Stimulated activated naive B cell treated with anti-CD40 and anti-IgM and Interleukin-4, amounts not matched to agents 10 μg/mL and 1 μg/mL and 100 μg/mL, for 72 hours (primary cell): ENCODE measurements around the gene GALNT18.
A peak's percentile ranks its signal among the peaks of the same experiment; 100 is the strongest.

ENCODE experiments used
- ATAC-seq, 2 donors: fragments of 150-1000 bp; cut with Tn5 transposase; replicated peaks; 2 replicates each; pipeline ENCODE4 v1.10.0; 2021; ENCODE audit warnings: moderate library complexity in 1 of 2
- DNase-seq: peaks from one replicate; pipeline ENCODE4 v3.0.0; 2021
- H3K27ac Mint-ChIP-seq: one replicate; pipeline ENCODE4 v1.8.0; 2022; ENCODE audit warnings: mild to moderate bottlenecking, mixed read lengths
- H3K27me3 Mint-ChIP-seq, 2 donors: one replicate each; pipeline ENCODE4 v1.8.0; 2022; ENCODE audit warnings: mixed read lengths in 2 of 2
- H3K36me3 Mint-ChIP-seq, 2 donors: one replicate each; pipeline ENCODE4 v1.8.0; 2022; ENCODE audit warnings: mixed read lengths in 2 of 2, mild to moderate bottlenecking in 1 of 2
- H3K4me1 Mint-ChIP-seq, 2 donors: one replicate each; pipeline ENCODE4 v1.8.0; 2022; ENCODE audit warnings: mixed read lengths in 2 of 2, mild to moderate bottlenecking in 1 of 2
- H3K4me3 Mint-ChIP-seq, 2 donors: one replicate each; pipeline ENCODE4 v1.8.0; 2022; ENCODE audit warnings: mild to moderate bottlenecking in 2 of 2, mixed read lengths in 2 of 2, moderate library complexity in 1 of 2
- H3K9me3 Mint-ChIP-seq, 2 donors: one replicate each; pipeline ENCODE4 v1.8.0; 2022; ENCODE audit warnings: mixed read lengths in 2 of 2, mild to moderate bottlenecking in 1 of 2

Gene GALNT18

GRCh38 chr11:11574373-11575287, 47.2 kb downstream of the GALNT18 start:
- DNase-seq (no peak), ATAC-seq (no peak)
- Mint-ChIP-seq H3K9me3 (peaks cover 0 to 1% of the 10 kb centered on the region in 2 donors), H3K27me3 (peaks cover 15 to 26% of the 10 kb centered on the region in 2 donors), H3K36me3 (no peaks in the 10 kb centered on the region), H3K4me1 (no peaks in the 10 kb centered on the region), H3K4me3 (no peak overlapping the region), H3K27ac (no peak overlapping the region)

- Mint-ChIP-seq H3K36me3 (no peaks in the 10 kb centered on the region), H3K4me1 (no peaks in the 10 kb centered on the region), H3K27ac (no peak overlapping the region), H3K4me3 (no peak overlapping the region), H3K9me3 (peaks cover 0 to 2% of the 10 kb centered on the region in 2 donors), H3K27me3 (peaks cover 17 to 29% of the 10 kb centered on the region in 2 donors)
- DNase-seq: no peak
- no peak for ATAC-seq
Observed at GRCh38 chr11:11572386-11572785, 49.4 kb downstream of the GALNT18 start.

- ATAC-seq (no peak), DNase-seq (no peak)
- Mint-ChIP-seq H3K27ac (no peak overlapping the region), H3K4me3 (no peak overlapping the region), H3K4me1 (no peaks in the 10 kb centered on the region), H3K9me3 (peaks cover 0 to 2% of the 10 kb centered on the region in 2 donors), H3K36me3 (no peaks in the 10 kb centered on the region), H3K27me3 (peaks cover 17 to 29% of the 10 kb centered on the region in 2 donors)
Observed at GRCh38 chr11:11571893-11572292, 49.9 kb downstream of the GALNT18 start.

- ATAC-seq (no peak), DNase-seq (no peak)
- H3K4me3 Mint-ChIP-seq: no peak overlapping the region
- peaks cover 0 to 2% of the 10 kb centered on the region in 2 donors for H3K9me3 Mint-ChIP-seq
- H3K4me1 Mint-ChIP-seq: no peaks in the 10 kb centered on the region
- no peak overlapping the region for H3K27ac Mint-ChIP-seq
- H3K36me3 Mint-ChIP-seq: no peaks in the 10 kb centered on the region
- peaks cover 17 to 29% of the 10 kb centered on the region in 2 donors for H3K27me3 Mint-ChIP-seq
Observed at GRCh38 chr11:11570823-11571222, 51.0 kb downstream of the GALNT18 start.

GRCh38 chr11:11569936-11570491, 51.8 kb downstream of the GALNT18 start:
- DNase-seq (no peak), ATAC-seq (no peak)
- no peaks in the 10 kb centered on the region for H3K36me3 Mint-ChIP-seq
- H3K27ac Mint-ChIP-seq: no peak overlapping the region
- H3K4me1 Mint-ChIP-seq: no peaks in the 10 kb centered on the region
- H3K9me3 Mint-ChIP-seq: peaks cover 0 to 2% of the 10 kb centered on the region in 2 donors
- peaks cover 13 to 29% of the 10 kb centered on the region in 2 donors for H3K27me3 Mint-ChIP-seq
- no peak overlapping the region for H3K4me3 Mint-ChIP-seq

GRCh38 chr11:11568651-11569229, 53.1 kb downstream of the GALNT18 start:
- H3K27ac Mint-ChIP-seq: no peak overlapping the region
- H3K36me3 Mint-ChIP-seq: no peaks in the 10 kb centered on the region
- H3K9me3 Mint-ChIP-seq: peaks cover 0 to 2% of the 10 kb centered on the region in 2 donors
- no peaks in the 10 kb centered on the region for H3K4me1 Mint-ChIP-seq
- DNase-seq (no peak), ATAC-seq (no peak)
- H3K4me3 Mint-ChIP-seq: no peak overlapping the region
- peaks cover 13 to 25% of the 10 kb centered on the region in 2 donors for H3K27me3 Mint-ChIP-seq

- no peak overlapping the region for H3K4me3 Mint-ChIP-seq
- DNase-seq: no peak
- H3K9me3 Mint-ChIP-seq: peaks cover 0 to 2% of the 10 kb centered on the region in 2 donors
- no peak overlapping the region for H3K27ac Mint-ChIP-seq
- no peaks in the 10 kb centered on the region for H3K36me3 Mint-ChIP-seq
- ATAC-seq: no peak
- peaks cover 14 to 18% of the 10 kb centered on the region in 2 donors for H3K27me3 Mint-ChIP-seq
- no peaks in the 10 kb centered on the region for H3K4me1 Mint-ChIP-seq
Observed at GRCh38 chr11:11567936-11568650, 53.7 kb downstream of the GALNT18 start.

- Mint-ChIP-seq H3K27ac (no peak overlapping the region), H3K36me3 (no peaks in the 10 kb centered on the region)
Observed at GRCh38 chr11:11565636-11566035, 56.2 kb downstream of the GALNT18 start.

GRCh38 chr11:11563200-11563975, 58.4 kb downstream of the GALNT18 start:
- Mint-ChIP-seq H3K4me3 (no peak overlapping the region), H3K4me1 (no peaks in the 10 kb centered on the region), H3K9me3 (peaks cover 7 to 10% of the 10 kb centered on the region in 2 donors), H3K27me3 (peaks cover 5 to 21% of the 10 kb centered on the region in 2 donors), H3K27ac (no peak overlapping the region), H3K36me3 (no peaks in the 10 kb centered on the region)
- no peak for ATAC-seq
- DNase-seq: no peak

More at GRCh38 chr11:11565636-11566035, 56.2 kb downstream of the GALNT18 start:
- DNase-seq (no peak), ATAC-seq (no peak)
- Mint-ChIP-seq H3K4me3 (no peak overlapping the region), H3K9me3 (peaks cover 0 to 2% of the 10 kb centered on the region in 2 donors), H3K4me1 (no peaks in the 10 kb centered on the region), H3K27me3 (peaks cover 18 to 20% of the 10 kb centered on the region in 2 donors)

- Mint-ChIP-seq H3K4me3 (no peak overlapping the region), H3K36me3 (no peaks in the 10 kb centered on the region), H3K27me3 (peaks cover 5 to 21% of the 10 kb centered on the region in 2 donors), H3K9me3 (peaks cover 7 to 10% of the 10 kb centered on the region in 2 donors), H3K4me1 (no peaks in the 10 kb centered on the region), H3K27ac (no peak overlapping the region)
- ATAC-seq (no peak), DNase-seq (no peak)
Observed at GRCh38 chr11:11561991-11562390, 59.8 kb downstream of the GALNT18 start.

GRCh38 chr11:11558826-11559225, 63.0 kb downstream of the GALNT18 start:
- Mint-ChIP-seq H3K27ac (no peak overlapping the region), H3K27me3 (peaks cover 11 to 26% of the 10 kb centered on the region in 2 donors), H3K9me3 (peaks cover 7 to 10% of the 10 kb centered on the region in 2 donors), H3K36me3 (no peaks in the 10 kb centered on the region), H3K4me3 (no peak overlapping the region), H3K4me1 (no peaks in the 10 kb centered on the region)
- peak in 1 of 2 donors; percentile 34 for ATAC-seq
- no peak for DNase-seq

- peaks cover 14 to 27% of the 10 kb centered on the region in 2 donors for H3K27me3 Mint-ChIP-seq
- ATAC-seq: no peak
- no peaks in the 10 kb centered on the region for H3K4me1 Mint-ChIP-seq
- no peak for DNase-seq
- H3K36me3 Mint-ChIP-seq: no peaks in the 10 kb centered on the region
- H3K4me3 Mint-ChIP-seq: no peak overlapping the region
- H3K9me3 Mint-ChIP-seq: peaks cover 7 to 10% of the 10 kb centered on the region in 2 donors
- H3K27ac Mint-ChIP-seq: no peak overlapping the region
Observed at GRCh38 chr11:11558396-11558795, 63.4 kb downstream of the GALNT18 start.

- Mint-ChIP-seq H3K4me3 (no peak overlapping the region), H3K9me3 (peaks cover 7 to 10% of the 10 kb centered on the region in 2 donors), H3K4me1 (peaks cover 0 to 4% of the 10 kb centered on the region in 2 donors), H3K27ac (no peak overlapping the region), H3K27me3 (peaks cover 8 to 20% of the 10 kb centered on the region in 2 donors), H3K36me3 (no peaks in the 10 kb centered on the region)
- no peak for ATAC-seq
- no peak for DNase-seq
Observed at GRCh38 chr11:11555208-11555607, 66.6 kb downstream of the GALNT18 start.
